K562 (cell line): ENCODE data around the gene SHOC1. TPM values are rescaled to one million over a fixed set of nuclear protein-coding genes. Genes with fewer than 3 reads are reported as not detected.

Source experiments
- ATAC-seq: fragments of 200-7000 bp; cut with Tn5 transposase; 3 replicates; pipeline ENCODE4 v1.9.1; 2020; ENCODE audit warnings: moderate library complexity
- BruUV-seq: library from RNA; stranded (reverse); fragments of 400-500 nt; replicated peaks from 2 replicates; lab custom pipeline; 2021; lab: Mats Ljungman, UMichigan
- CTCF ChIA-PET: fragments of 300-600 bp; formaldehyde crosslinking; extraction: SDS; loops from one replicate; lab custom pipeline; 2021; ENCODE audit warnings: low intra/inter-chr PET ratio; lab: Yijun Ruan, JAX
- POLR2A ChIA-PET: fragments of 300-600, 350-650 bp; sonication (Branson Sonifier 250); formaldehyde crosslinking; extraction: SDS; loops from one replicate; lab custom pipeline; 2021; ENCODE audit warnings: antibody characterized with exemption, inconsistent platforms; lab: Yijun Ruan, JAX
- DNase-seq, 4 experiments: peaks; one replicate each; pipeline versions ENCODE4 v3.0.0 to v3.0.0-alpha.2; 2011 to 2018; ENCODE audit warnings: low spot score in 3 of 4, mixed read lengths in 3 of 4; ENCODE audit errors: extremely low read depth in 1 of 4
- FAIRE-seq: peaks from 2 replicates; lab custom pipeline; 2011; peaks lifted over from hg19 to GRCh38; lab: Jason Lieb, UNC
- H2AFZ ChIP-seq: 2 replicates; pipeline ENCODE4 v1.6.0; 2011; ENCODE audit warnings: low read depth, low read length, control low read depth, inconsistent platforms
- H3K27ac ChIP-seq: fragments of 200-600 bp; 3 replicates; pipeline ENCODE4 v1.8.0; 2011; ENCODE audit warnings: low read depth, mild to moderate bottlenecking, control low read depth, inconsistent platforms, low read length, moderate library complexity, mixed read lengths; ENCODE audit errors: extremely low read depth
- H3K27me3 ChIP-seq, 2 experiments: fragments of 300-600 bp in 1 of 2; 2 replicates in 1 of 2; 3 replicates in 1 of 2; pipeline versions ENCODE4 v1.6.0 to v1.8.0; 2011; ENCODE audit warnings: inconsistent platforms in 2 of 2, low read length in 2 of 2, mild to moderate bottlenecking in 1 of 2, mixed read lengths in 1 of 2, moderate library complexity in 1 of 2; ENCODE audit not compliant: control insufficient read depth in 2 of 2, insufficient read depth in 2 of 2
- H3K36me3 ChIP-seq: fragments of 300-600 bp; 3 replicates; pipeline ENCODE4 v1.8.0; 2011; ENCODE audit warnings: mild to moderate bottlenecking, low read length, inconsistent platforms; ENCODE audit not compliant: control insufficient read depth, insufficient read depth
- H3K4me1 ChIP-seq, 2 experiments: fragments of 200-600 bp in 1 of 2; replicated peaks in 1 of 2; 2 replicates in 1 of 2; 3 replicates in 1 of 2; pipeline versions ENCODE4 v1.5.1 to v1.8.0; 2011; ENCODE audit warnings: inconsistent platforms in 2 of 2, low read length in 2 of 2, mild to moderate bottlenecking in 1 of 2, mixed read lengths in 1 of 2, moderate library complexity in 1 of 2; ENCODE audit not compliant: control insufficient read depth in 2 of 2, insufficient read depth in 2 of 2
- H3K4me2 ChIP-seq: 2 replicates; pipeline ENCODE4 v1.6.1; 2011; ENCODE audit warnings: low read length, control low read depth, inconsistent platforms, mixed read lengths; ENCODE audit not compliant: insufficient read depth
- H3K4me3 ChIP-seq: fragments of 200-600 bp; sonication (generic), shearing (Covaris generic); 2 replicates; pipeline ENCODE4 v1.5.1; 2016; ENCODE audit warnings: control low read depth, inconsistent platforms
- H3K79me2 ChIP-seq: fragments of 200-600 bp; 3 replicates; pipeline ENCODE4 v1.8.0; 2011; ENCODE audit warnings: low read length, inconsistent platforms; ENCODE audit not compliant: control insufficient read depth, insufficient read depth
- H3K9ac ChIP-seq, 2 experiments: 2 replicates each; pipeline versions ENCODE4 v1.6.0 to v1.6.1; 2011; ENCODE audit warnings: low read depth in 2 of 2, low read length in 2 of 2, control low read depth in 1 of 2, inconsistent platforms in 1 of 2, mild to moderate bottlenecking in 1 of 2, mixed read lengths in 1 of 2; ENCODE audit not compliant: insufficient read depth in 1 of 2
- H3K9me1 ChIP-seq: one replicate; pipeline ENCODE4 v1.6.0; 2011; ENCODE audit warnings: inconsistent platforms, mild to moderate bottlenecking, low read length, moderate library complexity; ENCODE audit not compliant: control insufficient read depth, insufficient read depth
- H3K9me3 ChIP-seq: replicated peaks from 2 replicates; pipeline ENCODE4 v1.5.1; 2011; ENCODE audit warnings: low read depth, low read length, inconsistent platforms; ENCODE audit not compliant: control insufficient read depth, insufficient read depth
- H4K20me1 ChIP-seq: replicated peaks from 2 replicates; pipeline ENCODE4 v1.6.1; 2011; ENCODE audit warnings: low read length, inconsistent platforms, mixed read lengths; ENCODE audit not compliant: control insufficient read depth, insufficient read depth
- ARID2 ChIP-seq: fragments of 450-650 bp; IDR thresholded peaks from 2 replicates; pipeline ENCODE4 v1.6.1; 2017; ENCODE audit warnings: antibody characterized with exemption, mild to moderate bottlenecking
- BHLHE40 ChIP-seq: IDR thresholded peaks from 2 replicates; pipeline ENCODE4 v1.6.1; 2011; ENCODE audit warnings: low read length, improper control_type of control experiment
- CBFA2T3 ChIP-seq: fragments of 450-650 bp; IDR thresholded peaks from 2 replicates; pipeline ENCODE4 v1.6.1; 2017
- EP300 ChIP-seq: IDR thresholded peaks from 2 replicates; pipeline ENCODE4 v1.6.1; 2012; ENCODE audit warnings: low read length, improper control_type of control experiment
- ESRRA ChIP-seq: fragments of 450-650 bp; IDR thresholded peaks from 2 replicates; pipeline ENCODE4 v1.6.1; 2014; ENCODE audit warnings: low read depth, mild to moderate bottlenecking, moderate library complexity, borderline replicate concordance
- ETV5 ChIP-seq: sonication (generic); formaldehyde crosslinking; IDR thresholded peaks from 2 replicates; pipeline ENCODE4 v1.4.0; 2020; ENCODE audit warnings: low read depth, mild to moderate bottlenecking, missing genetic modification reagents
- FOS ChIP-seq: IDR thresholded peaks from 3 replicates; pipeline ENCODE4 v1.6.1; 2011; ENCODE audit not compliant: insufficient read length; ENCODE audit errors: extremely low read depth
- NELFE ChIP-seq: IDR thresholded peaks from 2 replicates; pipeline ENCODE4 v1.6.1; 2011; ENCODE audit warnings: mild to moderate bottlenecking; ENCODE audit not compliant: insufficient read depth, insufficient read length
- SAP30 ChIP-seq: fragments of 200-600 bp; sonication (generic); IDR thresholded peaks from 2 replicates; pipeline ENCODE4 v1.6.1; 2012; ENCODE audit warnings: borderline replicate concordance, low read depth, mild to moderate bottlenecking, moderate library complexity, low read length, control low read depth, inconsistent platforms; ENCODE audit not compliant: insufficient read depth, poor library complexity, severe bottlenecking
- TEAD4 ChIP-seq, 2 experiments: sonication (generic) in 1 of 2; formaldehyde crosslinking in 1 of 2; IDR thresholded peaks; 2 replicates each; pipeline versions ENCODE4 v1.6.1 to v1.8.0; 2012 to 2022; ENCODE audit warnings: borderline replicate concordance in 1 of 2, inconsistent platforms in 1 of 2, low read length in 1 of 2, mild to moderate bottlenecking in 1 of 2, missing genetic modification reagents in 1 of 2
- ZBED1 ChIP-seq: IDR thresholded peaks from 2 replicates; pipeline ENCODE4 v1.6.1; 2014
- WGBS: fragments of 100-300 bp; shearing (Covaris generic); methylation state at CpG from one replicate; pipeline ENCODE4 v1.1.6; 2016; ENCODE audit warnings: low coverage, mixed read lengths; ENCODE audit not compliant: insufficient coverage; ENCODE audit errors: missing lambda C conversion rate; 5-methylcytosine and 5-hydroxymethylcytosine counted together
- in situ Hi-C: fragments of 300-500 bp; cut with MboI; formaldehyde crosslinking; loops from 4 replicates; pipeline ENCODE4 v1.15.0; 2018; ENCODE audit warnings: inconsistent platforms, mixed read lengths
- intact Hi-C: fragments of 100-400 bp; cut with micrococcal nuclease; formaldehyde crosslinking; loops from 2 replicates; pipeline ENCODE4 v1.14.2; 2022
- polyA plus RNA-seq, 8 experiments: library from polyadenylated mRNA; depleted of rRNA in 4 of 8; stranded (reverse) in 5 of 8; unstranded in 3 of 8; fragments of >200 nt; fragmentation: Nextera tagmentation in 2 of 8; fragmentation: Illumina TruSeq in 1 of 8; extraction: Ambion mirVana in 2 of 8; extraction: Trizol in 1 of 8; gene quantifications; 2 replicates each; pipeline versions ENCODE4 v1.2.1 to v1.2.3, GENCODE V29; 2011 to 2014; ENCODE audit warnings: inconsistent platforms in 1 of 8, missing spikeins in 1 of 8
- total RNA-seq, 7 experiments: library from RNA; depleted of rRNA in 6 of 7; stranded (reverse); fragments of >200 nt in 6 of 7; fragmentation: Illumina TruSeq in 2 of 7; extraction: Trizol in 2 of 7; gene quantifications; 2 replicates each; pipeline versions ENCODE4 v1.2.1 to v1.2.3, GENCODE V29; 2011 to 2021; ENCODE audit warnings: low replicate concordance in 1 of 7
- TF ChIP-seq, protein P1 (sequence below): fragments of 150-350 bp; conservative IDR thresholded peaks from 2 replicates; pipeline ENCODE4 v1.6.1; 2014; ENCODE audit warnings: low read length
- TF ChIP-seq, protein P2 (sequence below): fragments of 250-450 bp; sonication (Bioruptor Pico); IDR thresholded peaks from 2 replicates; pipeline ENCODE4 v1.8.0; 2022; ENCODE audit warnings: inconsistent platforms, mild to moderate bottlenecking, moderate library complexity, borderline replicate concordance
- TF ChIP-seq, protein P3 (sequence below): fragments of 200-800 bp; sonication (Bioruptor generic); IDR thresholded peaks from 2 replicates; pipeline ENCODE4 v1.6.1; 2016; ENCODE audit warnings: missing genetic modification characterization, missing compliant biosample characterization

The SHOC1 gene
- total and polyA plus RNA-seq, 9 of the 15 experiments (the other 6 are each of a cell fraction or from before 2014, with no cell fraction given) = 0.03 to 0.09 (median 0.04) TPM; not detected in 6

- no peak overlapping the region for H3K4me2 ChIP-seq
- WGBS = 2% methylated on average over 3 of the region's 3 CpGs
- DNase-seq (no peak), ATAC-seq (no peak), FAIRE-seq (no peak)
- no peaks in the 10 kb centered on the region for H3K36me3 ChIP-seq
- H3K9me3 ChIP-seq = no peaks in the 10 kb centered on the region
- H3K9ac ChIP-seq = no peak overlapping the region
- H3K27ac ChIP-seq = no peak overlapping the region
- CTCF ChIA-PET = no interaction called here
- H3K79me2 ChIP-seq = no peaks in the 10 kb centered on the region
- no peaks in the 10 kb centered on the region; a peak in 1 of 5 replicates for H3K27me3 ChIP-seq
- no peak overlapping the region for H3K4me3 ChIP-seq
- no peak overlapping the region for H2AFZ ChIP-seq
- H4K20me1 ChIP-seq = no peaks in the 10 kb centered on the region
- H3K4me1 ChIP-seq = no peaks in the 10 kb centered on the region
- no TSS peak for BruUV-seq
- intact Hi-C loops = no loop called here
- POLR2A ChIA-PET = no interaction called here
- no peaks in the 10 kb centered on the region for H3K9me1 ChIP-seq
- in situ Hi-C loops = no loop called here
- no peak for TF ChIP-seq ESRRA
- TF ChIP-seq, protein P1, sequence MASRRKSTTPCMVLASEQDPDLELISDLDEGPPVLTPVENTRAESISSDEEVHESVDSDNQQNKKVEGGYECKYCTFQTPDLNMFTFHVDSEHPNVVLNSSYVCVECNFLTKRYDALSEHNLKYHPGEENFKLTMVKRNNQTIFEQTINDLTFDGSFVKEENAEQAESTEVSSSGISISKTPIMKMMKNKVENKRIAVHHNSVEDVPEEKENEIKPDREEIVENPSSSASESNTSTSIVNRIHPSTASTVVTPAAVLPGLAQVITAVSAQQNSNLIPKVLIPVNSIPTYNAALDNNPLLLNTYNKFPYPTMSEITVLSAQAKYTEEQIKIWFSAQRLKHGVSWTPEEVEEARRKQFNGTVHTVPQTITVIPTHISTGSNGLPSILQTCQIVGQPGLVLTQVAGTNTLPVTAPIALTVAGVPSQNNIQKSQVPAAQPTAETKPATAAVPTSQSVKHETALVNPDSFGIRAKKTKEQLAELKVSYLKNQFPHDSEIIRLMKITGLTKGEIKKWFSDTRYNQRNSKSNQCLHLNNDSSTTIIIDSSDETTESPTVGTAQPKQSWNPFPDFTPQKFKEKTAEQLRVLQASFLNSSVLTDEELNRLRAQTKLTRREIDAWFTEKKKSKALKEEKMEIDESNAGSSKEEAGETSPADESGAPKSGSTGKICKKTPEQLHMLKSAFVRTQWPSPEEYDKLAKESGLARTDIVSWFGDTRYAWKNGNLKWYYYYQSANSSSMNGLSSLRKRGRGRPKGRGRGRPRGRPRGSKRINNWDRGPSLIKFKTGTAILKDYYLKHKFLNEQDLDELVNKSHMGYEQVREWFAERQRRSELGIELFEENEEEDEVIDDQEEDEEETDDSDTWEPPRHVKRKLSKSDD = no peak
- no peak for TF ChIP-seq FOS
- no peak for TF ChIP-seq SAP30
- TF ChIP-seq, protein P2, sequence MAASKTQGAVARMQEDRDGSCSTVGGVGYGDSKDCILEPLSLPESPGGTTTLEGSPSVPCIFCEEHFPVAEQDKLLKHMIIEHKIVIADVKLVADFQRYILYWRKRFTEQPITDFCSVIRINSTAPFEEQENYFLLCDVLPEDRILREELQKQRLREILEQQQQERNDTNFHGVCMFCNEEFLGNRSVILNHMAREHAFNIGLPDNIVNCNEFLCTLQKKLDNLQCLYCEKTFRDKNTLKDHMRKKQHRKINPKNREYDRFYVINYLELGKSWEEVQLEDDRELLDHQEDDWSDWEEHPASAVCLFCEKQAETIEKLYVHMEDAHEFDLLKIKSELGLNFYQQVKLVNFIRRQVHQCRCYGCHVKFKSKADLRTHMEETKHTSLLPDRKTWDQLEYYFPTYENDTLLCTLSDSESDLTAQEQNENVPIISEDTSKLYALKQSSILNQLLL = no peak
- no peak for TF ChIP-seq ETV5 (CRISPR knock-in tag)
- peak; percentile 29; the same call in 1 of the 2 replicates for TF ChIP-seq TEAD4 (IDR thresholded peaks at IDR 0.05; ENCODE audit: low read length)
- no peak for TF ChIP-seq TEAD4 (CRISPR knock-in tag; IDR thresholded peaks at IDR 0.05; ENCODE audit: borderline replicate concordance)
- TF ChIP-seq NELFE = no peak
- TF ChIP-seq, protein P3, sequence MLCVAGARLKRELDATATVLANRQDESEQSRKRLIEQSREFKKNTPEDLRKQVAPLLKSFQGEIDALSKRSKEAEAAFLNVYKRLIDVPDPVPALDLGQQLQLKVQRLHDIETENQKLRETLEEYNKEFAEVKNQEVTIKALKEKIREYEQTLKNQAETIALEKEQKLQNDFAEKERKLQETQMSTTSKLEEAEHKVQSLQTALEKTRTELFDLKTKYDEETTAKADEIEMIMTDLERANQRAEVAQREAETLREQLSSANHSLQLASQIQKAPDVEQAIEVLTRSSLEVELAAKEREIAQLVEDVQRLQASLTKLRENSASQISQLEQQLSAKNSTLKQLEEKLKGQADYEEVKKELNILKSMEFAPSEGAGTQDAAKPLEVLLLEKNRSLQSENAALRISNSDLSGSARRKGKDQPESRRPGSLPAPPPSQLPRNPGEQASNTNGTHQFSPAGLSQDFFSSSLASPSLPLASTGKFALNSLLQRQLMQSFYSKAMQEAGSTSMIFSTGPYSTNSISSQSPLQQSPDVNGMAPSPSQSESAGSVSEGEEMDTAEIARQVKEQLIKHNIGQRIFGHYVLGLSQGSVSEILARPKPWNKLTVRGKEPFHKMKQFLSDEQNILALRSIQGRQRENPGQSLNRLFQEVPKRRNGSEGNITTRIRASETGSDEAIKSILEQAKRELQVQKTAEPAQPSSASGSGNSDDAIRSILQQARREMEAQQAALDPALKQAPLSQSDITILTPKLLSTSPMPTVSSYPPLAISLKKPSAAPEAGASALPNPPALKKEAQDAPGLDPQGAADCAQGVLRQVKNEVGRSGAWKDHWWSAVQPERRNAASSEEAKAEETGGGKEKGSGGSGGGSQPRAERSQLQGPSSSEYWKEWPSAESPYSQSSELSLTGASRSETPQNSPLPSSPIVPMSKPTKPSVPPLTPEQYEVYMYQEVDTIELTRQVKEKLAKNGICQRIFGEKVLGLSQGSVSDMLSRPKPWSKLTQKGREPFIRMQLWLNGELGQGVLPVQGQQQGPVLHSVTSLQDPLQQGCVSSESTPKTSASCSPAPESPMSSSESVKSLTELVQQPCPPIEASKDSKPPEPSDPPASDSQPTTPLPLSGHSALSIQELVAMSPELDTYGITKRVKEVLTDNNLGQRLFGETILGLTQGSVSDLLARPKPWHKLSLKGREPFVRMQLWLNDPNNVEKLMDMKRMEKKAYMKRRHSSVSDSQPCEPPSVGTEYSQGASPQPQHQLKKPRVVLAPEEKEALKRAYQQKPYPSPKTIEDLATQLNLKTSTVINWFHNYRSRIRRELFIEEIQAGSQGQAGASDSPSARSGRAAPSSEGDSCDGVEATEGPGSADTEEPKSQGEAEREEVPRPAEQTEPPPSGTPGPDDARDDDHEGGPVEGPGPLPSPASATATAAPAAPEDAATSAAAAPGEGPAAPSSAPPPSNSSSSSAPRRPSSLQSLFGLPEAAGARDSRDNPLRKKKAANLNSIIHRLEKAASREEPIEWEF (CRISPR knock-in tag) = no peak
- TF ChIP-seq EP300 = no peak
- TF ChIP-seq CBFA2T3 = 0 out of 2 replicates have a peak, but pooled peaks have one; percentile 20
- TF ChIP-seq BHLHE40 = peak; percentile 61; the same call in 1 of the 2 replicates
- no peak for TF ChIP-seq ARID2
- TF ChIP-seq ZBED1 = no peak
Observed at GRCh38 chr9:111812337-111812736, 17.6 kb upstream of the SHOC1 start.
